Mesenchymal stem cell (in vitro differentiated cells and primary cell): Measurements from ENCODE around the gene PIK3R6.

Experiments
- DNase-seq: peaks from one replicate; pipeline ENCODE4 v3.0.0-alpha.2; 2013
- H2AFZ ChIP-seq: one replicate; pipeline ENCODE4 v1.6.1; 2013; ENCODE audit warnings: low read depth, mild to moderate bottlenecking, control low read depth, inconsistent platforms, low read length, moderate library complexity
- H2AK5ac ChIP-seq: 2 replicates; pipeline ENCODE4 v1.6.1; 2013; ENCODE audit warnings: low read length, moderate library complexity, mild to moderate bottlenecking, inconsistent platforms; ENCODE audit not compliant: severe bottlenecking
- H2BK120ac ChIP-seq: one replicate; pipeline ENCODE4 v1.6.1; 2013; ENCODE audit warnings: low read depth, mild to moderate bottlenecking, inconsistent platforms, low read length, moderate library complexity
- H2BK12ac ChIP-seq, 2 experiments: one replicate each; pipeline ENCODE4 v1.6.1; 2013; ENCODE audit warnings: inconsistent platforms in 2 of 2, low read length in 2 of 2, mild to moderate bottlenecking in 2 of 2, moderate library complexity in 2 of 2, control low read depth in 1 of 2
- H2BK15ac ChIP-seq: one replicate; pipeline ENCODE4 v1.6.1; 2013; ENCODE audit warnings: mild to moderate bottlenecking, low read depth, inconsistent platforms; ENCODE audit not compliant: poor library complexity, severe bottlenecking
- H2BK5ac ChIP-seq: 2 replicates; pipeline ENCODE4 v1.6.1; 2013; ENCODE audit warnings: low read depth, mild to moderate bottlenecking, low read length, control low read depth, inconsistent platforms; ENCODE audit not compliant: poor library complexity, severe bottlenecking
- H3K14ac ChIP-seq, 2 experiments: one replicate each; pipeline ENCODE4 v1.6.1; 2013; ENCODE audit warnings: inconsistent platforms in 2 of 2, low read length in 2 of 2, control low read depth in 1 of 2, mild to moderate bottlenecking in 1 of 2, moderate library complexity in 1 of 2
- H3K18ac ChIP-seq, 2 experiments: one replicate each; pipeline ENCODE4 v1.6.1; 2013; ENCODE audit warnings: inconsistent platforms in 2 of 2, low read length in 2 of 2, control low read depth in 1 of 2, low read depth in 1 of 2, mild to moderate bottlenecking in 1 of 2
- H3K23ac ChIP-seq, 2 experiments: one replicate each; pipeline ENCODE4 v1.6.1; 2013; ENCODE audit warnings: inconsistent platforms in 2 of 2, low read length in 2 of 2, mild to moderate bottlenecking in 2 of 2, moderate library complexity in 2 of 2, control low read depth in 1 of 2
- H3K27ac ChIP-seq: 2 replicates; pipeline ENCODE4 v1.5.1; 2013; ENCODE audit warnings: mild to moderate bottlenecking, moderate library complexity, low read length, control low read depth, inconsistent platforms; ENCODE audit not compliant: poor library complexity, severe bottlenecking
- H3K27me3 ChIP-seq, 2 experiments: 2 replicates each; pipeline versions ENCODE4 v1.6.1 to v1.7.0; 2013; ENCODE audit warnings: low read length in 2 of 2, mild to moderate bottlenecking in 2 of 2, moderate library complexity in 2 of 2, control low read depth in 1 of 2, inconsistent platforms in 1 of 2; ENCODE audit not compliant: control insufficient read depth in 1 of 2, insufficient read depth in 1 of 2
- H3K36me3 ChIP-seq, 2 experiments: 2 replicates each; pipeline versions ENCODE4 v1.6.1 to v1.7.0; 2013; ENCODE audit warnings: low read length in 2 of 2, control low read depth in 1 of 2, inconsistent platforms in 1 of 2, low read depth in 1 of 2, mild to moderate bottlenecking in 1 of 2; ENCODE audit not compliant: insufficient read depth in 2 of 2, control insufficient read depth in 1 of 2
- H3K4ac ChIP-seq, 2 experiments: one replicate each; pipeline ENCODE4 v1.6.1; 2013; ENCODE audit warnings: inconsistent platforms in 2 of 2, low read length in 2 of 2, mild to moderate bottlenecking in 2 of 2, moderate library complexity in 2 of 2, control low read depth in 1 of 2, low read depth in 1 of 2
- H3K4me1 ChIP-seq: 2 replicates; pipeline ENCODE4 v1.6.1; 2013; ENCODE audit warnings: low read depth, low read length, control low read depth; ENCODE audit not compliant: control insufficient read depth, insufficient read depth
- H3K4me2 ChIP-seq: 2 replicates; pipeline ENCODE4 v1.6.1; 2013; ENCODE audit warnings: low read length, mild to moderate bottlenecking, inconsistent platforms; ENCODE audit not compliant: poor library complexity, severe bottlenecking
- H3K4me3 ChIP-seq, 2 experiments: 2 replicates each; pipeline versions ENCODE4 v1.5.1 to v1.7.0; 2013; ENCODE audit warnings: low read length in 2 of 2, mild to moderate bottlenecking in 2 of 2, control low read depth in 1 of 2, low read depth in 1 of 2; ENCODE audit not compliant: insufficient read depth in 1 of 2
- H3K79me1 ChIP-seq: replicated peaks from 2 replicates; pipeline ENCODE4 v1.6.1; 2013; ENCODE audit warnings: mild to moderate bottlenecking, control low read depth, low read length, inconsistent platforms; ENCODE audit not compliant: poor library complexity, severe bottlenecking
- H3K9ac ChIP-seq: 2 replicates; pipeline ENCODE4 v1.7.0; 2013; ENCODE audit warnings: mild to moderate bottlenecking, low read length, moderate library complexity
- H3K9me3 ChIP-seq: 2 replicates; pipeline ENCODE4 v1.7.0; 2013; ENCODE audit warnings: mild to moderate bottlenecking, low read length; ENCODE audit not compliant: control insufficient read depth
- H4K8ac ChIP-seq: one replicate; pipeline ENCODE4 v1.6.1; 2013; ENCODE audit warnings: inconsistent platforms, mild to moderate bottlenecking, low read length, moderate library complexity
- H4K91ac ChIP-seq: one replicate; pipeline ENCODE4 v1.6.1; 2013; ENCODE audit warnings: mild to moderate bottlenecking, low read length, inconsistent platforms
- WGBS: methylation state at CpG from one replicate; pipeline ENCODE4 v1.1.7; 2013; ENCODE audit warnings: mixed read lengths; 5-methylcytosine and 5-hydroxymethylcytosine counted together

The PIK3R6 gene

DNA sequence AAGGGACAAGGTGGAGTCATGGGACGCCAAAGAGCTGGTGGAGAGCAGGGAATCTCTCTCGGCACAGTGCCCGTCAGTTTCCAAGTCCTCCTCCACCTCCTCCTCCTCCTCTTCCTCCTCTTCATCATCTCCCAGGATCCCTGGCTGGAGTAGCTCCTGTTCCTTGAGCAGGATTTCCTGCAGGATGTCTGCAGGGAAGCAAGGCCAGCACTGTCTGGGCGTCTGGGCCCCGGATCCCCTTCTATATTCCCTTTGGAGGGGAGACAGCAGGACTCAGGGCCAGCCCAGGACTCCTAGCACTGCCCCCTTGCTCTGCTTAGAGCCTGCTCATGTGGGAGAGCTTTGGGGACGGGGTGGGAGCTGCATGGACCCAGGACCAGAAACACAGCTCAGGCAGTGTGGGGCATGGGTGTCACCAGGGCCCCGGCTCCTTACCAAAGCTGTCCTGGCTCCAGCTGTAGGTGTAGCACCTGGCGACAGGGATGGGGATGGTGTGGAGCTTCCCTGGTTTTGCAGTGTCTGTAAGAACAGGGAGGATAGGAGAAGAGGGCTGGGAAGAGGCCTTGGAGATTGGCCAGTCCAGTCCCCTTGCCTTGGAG is 21.3 kb upstream of the PIK3R6 start:
- no peaks in the 10 kb centered on the region for H3K36me3 ChIP-seq
- WGBS = 61% methylated on average over 8 of the region's 8 CpGs
- H2BK5ac ChIP-seq = no peak overlapping the region

DNA sequence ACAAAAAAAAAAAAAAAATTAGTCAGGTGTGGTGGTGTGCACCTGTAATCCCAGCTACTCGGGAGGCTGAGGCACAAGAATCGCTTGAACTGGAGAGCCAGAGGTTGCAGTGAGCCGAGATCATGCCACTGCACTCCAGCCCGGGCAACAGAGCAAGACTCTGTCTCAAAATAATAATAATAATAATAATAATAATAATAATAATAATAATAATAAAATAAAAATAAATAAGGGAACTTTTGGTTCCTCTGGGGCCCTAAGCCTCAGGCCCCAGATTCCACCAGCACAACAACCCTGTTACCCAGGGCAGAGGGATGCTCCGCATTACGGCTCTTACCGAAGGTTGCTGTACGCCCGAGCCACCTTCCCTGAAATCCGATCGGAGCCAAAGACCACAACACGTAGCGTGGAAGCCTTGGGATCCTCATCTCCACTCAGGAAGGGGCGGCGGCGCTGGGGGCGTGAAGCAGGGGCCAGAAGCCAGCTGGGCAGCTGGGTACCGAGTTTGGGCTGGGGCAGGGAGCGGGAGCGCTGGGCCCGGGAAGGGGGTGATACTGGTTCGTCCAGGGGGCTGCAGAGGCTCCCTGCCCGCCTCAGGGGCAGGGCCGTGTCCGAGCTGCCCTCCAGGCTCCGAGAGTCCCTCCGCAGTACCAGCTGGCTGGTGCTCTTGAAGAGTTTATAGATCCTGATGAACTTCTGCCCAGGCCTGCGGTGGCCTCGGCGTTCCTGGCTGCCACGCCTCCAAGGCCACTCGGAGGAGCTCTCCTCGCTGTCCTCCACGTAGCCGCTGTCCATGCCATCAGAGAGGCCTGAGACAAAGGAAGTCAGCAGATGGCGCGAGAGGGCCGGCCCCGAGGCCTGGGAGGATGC is 20.6 kb upstream of the PIK3R6 start:
- no peak overlapping the region for H2BK12ac ChIP-seq
- peaks cover 2% of the 10 kb centered on the region for H3K4me1 ChIP-seq
- H3K9me3 ChIP-seq = no peaks in the 10 kb centered on the region
- H3K14ac ChIP-seq = no peak overlapping the region
- H3K27ac ChIP-seq = no peak overlapping the region
- no peak overlapping the region for H2AFZ ChIP-seq
- DNase-seq = peak; percentile 14
- no peak overlapping the region for H2BK15ac ChIP-seq
- 74% methylated on average over 31 of the region's 39 CpGs for WGBS
- no peaks in the 10 kb centered on the region for H3K79me1 ChIP-seq
- H4K8ac ChIP-seq = no peak overlapping the region
- H4K91ac ChIP-seq = no peak overlapping the region
- H3K9ac ChIP-seq = no peak overlapping the region
- no peak overlapping the region for H3K4ac ChIP-seq
- H2AK5ac ChIP-seq = no peak overlapping the region
- peaks cover 0 to 16% of the 10 kb centered on the region in 2 experiments for H3K27me3 ChIP-seq
- H3K36me3 ChIP-seq = no peaks in the 10 kb centered on the region
- no peak overlapping the region for H3K23ac ChIP-seq
- no peak overlapping the region for H3K4me3 ChIP-seq
- H2BK5ac ChIP-seq = no peak overlapping the region
- no peak overlapping the region for H3K18ac ChIP-seq
- no peak overlapping the region for H3K4me2 ChIP-seq
- H2BK120ac ChIP-seq = no peak overlapping the region

More for the DNA sequence above, 21.3 kb upstream of the PIK3R6 start:
- H3K9ac ChIP-seq = no peak overlapping the region
- peaks cover 0 to 23% of the 10 kb centered on the region in 2 experiments for H3K27me3 ChIP-seq
- H3K27ac ChIP-seq = no peak overlapping the region
- no peak overlapping the region for H3K18ac ChIP-seq
- H3K4ac ChIP-seq = no peak overlapping the region
- H2BK12ac ChIP-seq = no peak overlapping the region
- no peak overlapping the region for H2AK5ac ChIP-seq
- no peaks in the 10 kb centered on the region for H3K79me1 ChIP-seq
- no peak overlapping the region for H2AFZ ChIP-seq
- H3K4me2 ChIP-seq = no peak overlapping the region
- no peak overlapping the region for H2BK15ac ChIP-seq
- H4K91ac ChIP-seq = no peak overlapping the region
- no peak overlapping the region for H4K8ac ChIP-seq
- no peaks in the 10 kb centered on the region for H3K9me3 ChIP-seq
- no peak overlapping the region for H3K4me3 ChIP-seq
- no peak for DNase-seq
- no peak overlapping the region for H3K14ac ChIP-seq
- no peak overlapping the region for H3K23ac ChIP-seq
- H3K4me1 ChIP-seq = peaks cover 4% of the 10 kb centered on the region
- H2BK120ac ChIP-seq = no peak overlapping the region

DNA sequence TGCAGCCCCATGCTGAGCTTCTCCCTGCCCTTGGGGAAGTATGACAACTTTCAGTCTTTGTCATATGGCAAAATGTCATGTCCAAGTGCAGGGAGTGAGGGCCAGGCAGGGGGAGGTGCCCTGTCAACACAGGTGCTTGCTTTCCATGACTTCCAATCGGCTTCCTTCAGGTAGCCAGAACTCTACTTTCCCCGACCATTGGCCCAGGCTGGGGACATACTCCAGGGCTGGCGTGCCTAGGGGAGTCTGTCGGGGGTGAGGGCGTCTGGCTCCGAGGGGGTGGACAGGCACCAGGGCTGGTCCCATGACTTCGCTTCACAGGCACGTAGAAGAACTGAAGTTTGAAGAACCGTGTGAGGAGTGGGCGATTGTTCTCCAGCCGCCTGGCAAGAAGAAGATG is 19.8 kb upstream of the PIK3R6 start:
- Histone ChIP-seq H3K9ac (no peak overlapping the region), H3K79me1 (no peaks in the 10 kb centered on the region), H2BK15ac (no peak overlapping the region), H2BK120ac (no peak overlapping the region), H3K9me3 (no peaks in the 10 kb centered on the region), H3K18ac (no peak overlapping the region), H3K4me3 (no peak overlapping the region), H3K4ac (no peak overlapping the region), H3K4me2 (no peak overlapping the region), H3K23ac (no peak overlapping the region), H2BK5ac (no peak overlapping the region), H2BK12ac (no peak overlapping the region), H3K27me3 (peaks cover 0 to 10% of the 10 kb centered on the region in 2 experiments), H2AFZ (no peak overlapping the region), H3K14ac (no peak overlapping the region), H3K27ac (no peak overlapping the region), H2AK5ac (no peak overlapping the region), H3K4me1 (peaks cover 2% of the 10 kb centered on the region), H3K36me3 (no peaks in the 10 kb centered on the region), H4K8ac (no peak overlapping the region), H4K91ac (no peak overlapping the region)
- 94% methylated on average over 11 of the region's 11 CpGs for WGBS
- DNase-seq = no peak

DNA sequence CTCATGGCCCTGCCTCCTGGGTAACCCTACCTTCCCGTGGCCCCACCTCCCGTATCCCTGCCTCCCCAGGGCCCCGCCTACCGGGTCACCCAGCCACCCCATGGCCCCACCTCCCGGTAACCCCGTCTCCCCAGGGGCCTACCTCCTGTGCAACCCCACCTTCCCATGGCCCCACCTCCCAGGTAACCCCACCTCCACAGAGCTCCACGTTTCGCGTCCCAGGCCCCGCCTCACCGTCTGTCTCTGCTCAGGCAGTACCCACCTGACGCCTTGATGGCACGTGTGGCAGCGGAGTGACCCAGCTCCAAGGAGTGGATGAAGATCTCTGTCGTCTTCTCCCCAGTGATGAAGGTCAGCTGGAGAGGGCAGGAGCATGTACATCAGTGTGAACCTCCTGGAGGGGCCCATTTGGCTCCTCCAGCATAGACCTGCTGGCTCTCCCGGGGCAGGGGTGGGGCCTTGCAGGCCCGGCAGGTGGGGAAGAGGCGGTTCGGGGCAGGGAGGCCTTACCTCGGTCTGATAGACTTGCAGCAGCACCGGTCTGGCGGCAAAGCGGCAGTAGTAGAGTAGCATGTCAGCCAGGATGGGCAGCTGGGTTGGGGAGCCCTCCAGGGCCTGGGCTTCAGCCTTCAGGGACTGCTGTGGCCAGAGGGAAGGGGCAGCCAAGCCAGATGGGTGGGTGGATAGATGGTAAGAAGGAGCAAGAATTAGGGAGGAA is 18.7 kb upstream of the PIK3R6 start:
- Histone ChIP-seq H3K23ac (no peak overlapping the region), H3K9me3 (no peaks in the 10 kb centered on the region), H3K4me1 (peaks cover 2% of the 10 kb centered on the region), H3K36me3 (no peaks in the 10 kb centered on the region), H3K27ac (no peak overlapping the region), H2BK15ac (no peak overlapping the region), H3K27me3 (peaks cover 0 to 12% of the 10 kb centered on the region in 2 experiments), H4K91ac (no peak overlapping the region), H2AFZ (no peak overlapping the region), H3K79me1 (no peaks in the 10 kb centered on the region), H3K4me2 (no peak overlapping the region), H2BK120ac (no peak overlapping the region), H3K18ac (no peak overlapping the region), H2BK12ac (no peak overlapping the region), H3K14ac (no peak overlapping the region), H2AK5ac (no peak overlapping the region), H3K9ac (no peak overlapping the region), H4K8ac (no peak overlapping the region), H2BK5ac (no peak overlapping the region), H3K4ac (no peak overlapping the region), H3K4me3 (no peak overlapping the region)
- WGBS = 91% methylated on average over 23 of the region's 23 CpGs
- DNase-seq = no peak
